ENCODE data around the gene LDB2.

The LDB2 gene

DNA sequence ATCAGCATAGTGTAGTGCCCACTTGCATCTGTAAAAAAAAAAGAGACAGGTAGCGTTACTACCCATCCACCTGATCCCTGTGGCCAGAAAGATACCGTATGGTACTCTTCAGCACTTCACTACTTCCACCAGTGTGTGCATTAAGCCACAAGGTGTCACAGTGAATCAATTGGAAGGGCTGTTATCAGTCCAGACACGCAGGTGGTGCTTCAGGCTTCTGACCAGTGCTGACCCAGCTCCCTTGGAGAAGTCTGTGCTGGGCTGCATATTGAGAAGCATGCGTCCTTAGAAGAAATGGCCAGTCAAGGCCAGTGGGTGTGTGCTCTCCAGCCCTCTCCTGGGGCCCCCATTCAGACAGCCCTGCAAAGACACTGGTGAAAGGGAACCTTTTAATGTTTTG, 10.6 kb downstream of the LDB2 start:
- TF ChIP-seq, protein P1, sequence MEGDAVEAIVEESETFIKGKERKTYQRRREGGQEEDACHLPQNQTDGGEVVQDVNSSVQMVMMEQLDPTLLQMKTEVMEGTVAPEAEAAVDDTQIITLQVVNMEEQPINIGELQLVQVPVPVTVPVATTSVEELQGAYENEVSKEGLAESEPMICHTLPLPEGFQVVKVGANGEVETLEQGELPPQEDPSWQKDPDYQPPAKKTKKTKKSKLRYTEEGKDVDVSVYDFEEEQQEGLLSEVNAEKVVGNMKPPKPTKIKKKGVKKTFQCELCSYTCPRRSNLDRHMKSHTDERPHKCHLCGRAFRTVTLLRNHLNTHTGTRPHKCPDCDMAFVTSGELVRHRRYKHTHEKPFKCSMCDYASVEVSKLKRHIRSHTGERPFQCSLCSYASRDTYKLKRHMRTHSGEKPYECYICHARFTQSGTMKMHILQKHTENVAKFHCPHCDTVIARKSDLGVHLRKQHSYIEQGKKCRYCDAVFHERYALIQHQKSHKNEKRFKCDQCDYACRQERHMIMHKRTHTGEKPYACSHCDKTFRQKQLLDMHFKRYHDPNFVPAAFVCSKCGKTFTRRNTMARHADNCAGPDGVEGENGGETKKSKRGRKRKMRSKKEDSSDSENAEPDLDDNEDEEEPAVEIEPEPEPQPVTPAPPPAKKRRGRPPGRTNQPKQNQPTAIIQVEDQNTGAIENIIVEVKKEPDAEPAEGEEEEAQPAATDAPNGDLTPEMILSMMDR (IDR thresholded peaks at IDR 0.05; ENCODE audit: low read depth, low read length): no peak
- in situ Hi-C loops (cut with HindIII; ENCODE audit: low sequenced_read_pairs): no loop called here
- no peak for DNase-seq (ENCODE audit: low read depth, low spot score)
- H3K4me3 ChIP-seq (ENCODE audit: low read depth, low read length): no peak overlapping the region

DNA sequence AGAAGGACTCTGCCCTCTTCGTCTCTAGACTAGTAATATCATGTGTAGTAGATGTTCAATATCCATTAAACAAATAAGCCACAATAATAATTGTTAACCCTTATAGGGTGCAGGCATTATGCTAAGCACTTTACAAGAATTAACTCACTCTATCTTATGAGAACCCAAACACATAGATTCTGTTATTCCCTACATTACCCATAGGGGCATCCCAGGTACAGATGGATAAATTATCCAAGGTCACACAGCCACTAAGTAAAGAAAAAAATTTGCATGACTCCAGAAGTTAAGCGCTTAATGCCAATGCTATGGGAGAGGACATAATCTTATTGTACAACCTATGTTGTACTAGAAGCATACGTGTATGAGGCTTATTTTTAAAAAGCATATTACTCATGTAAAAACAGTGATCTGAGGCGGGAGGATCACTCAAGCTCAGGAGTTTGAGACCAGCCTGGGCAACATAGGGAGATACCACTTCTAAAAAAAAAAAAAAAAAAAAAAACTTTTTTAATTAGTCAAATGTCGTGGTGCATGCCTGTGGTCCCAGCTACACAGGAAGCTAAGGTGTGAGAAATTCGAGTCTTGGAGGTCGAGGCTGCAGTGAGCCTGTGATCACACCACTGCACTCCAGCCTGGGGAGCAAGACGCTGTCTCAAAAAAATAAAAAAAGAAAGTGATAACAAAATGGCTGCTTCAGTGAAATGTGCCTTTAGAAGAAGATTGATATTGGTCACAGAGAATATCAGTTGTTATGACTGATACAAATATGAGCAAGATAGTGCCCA, 13.6 kb downstream of the LDB2 start:
- TF ChIP-seq, protein P1 (IDR thresholded peaks at IDR 0.05; ENCODE audit: low read depth, low read length): no peak
- H3K4me3 ChIP-seq (ENCODE audit: low read depth, low read length): no peak overlapping the region
- DNase-seq (ENCODE audit: low read depth, low spot score): no peak
- in situ Hi-C loops (cut with HindIII; ENCODE audit: low sequenced_read_pairs): no loop called here

DNA sequence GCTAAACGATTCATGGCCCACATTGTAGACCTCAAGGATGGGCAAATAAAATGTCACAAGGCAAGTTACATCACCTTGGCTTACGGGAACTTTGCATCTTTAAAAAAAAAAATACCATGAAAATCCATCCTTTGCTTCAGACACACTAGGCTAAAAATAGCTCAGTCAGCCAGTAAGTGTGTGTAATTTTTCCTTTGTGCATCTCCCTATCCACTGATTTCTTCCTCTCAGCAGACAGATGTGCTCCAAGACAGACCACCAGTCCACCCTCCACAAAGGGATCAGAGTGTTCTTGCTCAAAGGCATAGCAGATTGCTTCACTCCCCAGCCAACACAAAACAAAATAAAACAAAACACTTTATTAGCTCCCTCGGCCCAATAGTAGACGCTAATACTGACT, 14.6 kb downstream of the LDB2 start:
- in situ Hi-C loops (cut with HindIII; ENCODE audit: low sequenced_read_pairs): no loop called here

DNA sequence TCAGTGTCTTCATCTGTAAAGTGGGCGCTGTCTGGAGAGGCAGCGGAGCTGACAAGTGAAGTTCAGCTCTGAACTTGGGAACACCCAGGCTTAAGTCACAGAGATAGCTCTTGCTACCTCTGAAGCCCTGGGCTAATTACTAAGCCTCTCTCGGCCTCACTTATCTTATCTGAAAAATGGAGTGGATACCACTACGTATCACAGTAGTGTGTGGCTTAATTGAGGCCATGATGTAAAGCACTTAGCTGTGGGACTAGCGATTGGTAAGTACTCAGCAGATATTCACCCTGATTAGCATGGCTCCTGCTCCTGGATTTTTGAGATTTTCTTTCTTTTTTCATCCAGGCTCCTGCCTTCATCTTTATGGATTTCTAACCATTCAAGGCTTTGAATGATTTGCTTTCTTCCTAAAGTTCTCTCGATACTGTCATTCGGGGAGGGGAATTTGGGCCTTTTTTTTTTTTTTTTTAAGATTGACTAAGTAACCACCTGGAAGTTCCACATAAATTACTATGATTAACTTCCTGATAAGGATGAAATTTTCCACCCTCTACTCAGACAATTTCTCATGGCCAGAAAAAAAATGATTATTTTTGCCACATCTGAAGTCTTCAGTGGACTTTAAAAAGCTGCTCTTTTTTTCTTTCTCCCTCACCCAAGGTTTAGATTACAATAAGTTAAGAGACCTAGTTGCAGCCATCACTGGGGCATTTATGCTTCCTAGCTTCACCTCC, 17.1 kb downstream of the LDB2 start:
- in situ Hi-C loops (cut with HindIII; ENCODE audit: low sequenced_read_pairs): no loop called here
- no peak for DNase-seq (ENCODE audit: low read depth, low spot score)
- no peak overlapping the region for H3K4me3 ChIP-seq (ENCODE audit: low read depth, low read length)
- TF ChIP-seq, protein P1 (IDR thresholded peaks at IDR 0.05; ENCODE audit: low read depth, low read length): no peak

More for the DNA sequence above, 14.6 kb downstream of the LDB2 start:
- no peak for DNase-seq (ENCODE audit: low read depth, low spot score)
- TF ChIP-seq, protein P1 (IDR thresholded peaks at IDR 0.05; ENCODE audit: low read depth, low read length): no peak
- no peak overlapping the region for H3K4me3 ChIP-seq (ENCODE audit: low read depth, low read length)

DNA sequence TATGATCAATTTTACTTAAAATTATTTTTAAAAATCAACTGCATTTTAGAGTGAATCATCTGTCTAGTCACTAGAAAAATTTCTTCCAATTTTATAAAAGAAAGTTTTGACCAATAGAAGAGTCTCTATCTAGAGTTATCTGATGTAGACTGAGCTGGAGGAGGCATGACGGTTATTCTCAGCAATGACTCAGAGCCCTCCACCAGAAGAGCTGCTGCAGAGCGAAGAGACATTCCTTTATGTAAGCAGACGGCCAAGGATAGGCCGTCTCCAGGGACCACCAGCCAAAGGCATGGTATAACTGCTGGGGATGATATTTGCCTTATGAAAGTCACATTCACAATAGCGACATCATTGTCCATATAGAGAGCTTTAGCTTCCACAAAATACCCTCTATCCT, 23.0 kb downstream of the LDB2 start:
- in situ Hi-C loops (cut with HindIII; ENCODE audit: low sequenced_read_pairs): no loop called here
- peak; percentile 80 for DNase-seq (ENCODE audit: low read depth, low spot score)
- TF ChIP-seq, protein P1 (IDR thresholded peaks at IDR 0.05; ENCODE audit: low read depth, low read length): no peak
- no peak overlapping the region for H3K4me3 ChIP-seq (ENCODE audit: low read depth, low read length)

DNA sequence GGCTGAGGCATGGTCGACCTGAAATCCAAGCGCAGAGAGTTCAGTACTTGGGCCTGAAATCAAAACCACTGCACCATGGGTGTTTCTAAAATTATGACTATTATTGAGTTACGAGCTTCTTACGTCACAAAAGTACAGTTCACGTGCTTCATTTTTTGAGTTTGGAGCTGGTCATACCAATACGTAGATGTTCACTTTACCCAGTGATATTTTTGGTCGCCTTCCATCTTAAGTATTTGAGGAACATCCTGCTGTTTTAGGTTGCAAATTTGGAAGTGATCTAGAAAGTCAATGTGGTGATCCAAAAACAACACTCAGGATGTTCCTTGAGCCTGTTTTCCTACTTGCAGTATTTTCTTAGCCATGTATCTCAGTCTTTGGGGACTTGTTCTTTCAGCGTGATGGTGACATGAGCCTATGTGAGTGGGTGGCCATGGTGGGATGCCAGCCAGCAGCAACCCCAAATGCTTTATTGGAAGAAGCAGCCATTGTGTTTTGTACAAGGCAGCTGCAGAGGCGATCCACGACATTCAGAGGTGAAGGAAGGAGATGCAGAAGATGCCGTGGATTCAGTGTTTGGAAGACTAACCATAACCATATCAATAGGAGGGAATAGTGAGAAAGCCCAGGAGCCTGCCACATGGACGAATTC, 28.7 kb downstream of the LDB2 start:
- TF ChIP-seq, protein P1 (IDR thresholded peaks at IDR 0.05; ENCODE audit: low read depth, low read length): no peak
- H3K4me3 ChIP-seq (ENCODE audit: low read depth, low read length): no peak overlapping the region
- in situ Hi-C loops (cut with HindIII; ENCODE audit: low sequenced_read_pairs): no loop called here
- no peak for DNase-seq (ENCODE audit: low read depth, low spot score)
